ENCODE measurements around the gene NTSR2.

NTSR2 gene

DNA sequence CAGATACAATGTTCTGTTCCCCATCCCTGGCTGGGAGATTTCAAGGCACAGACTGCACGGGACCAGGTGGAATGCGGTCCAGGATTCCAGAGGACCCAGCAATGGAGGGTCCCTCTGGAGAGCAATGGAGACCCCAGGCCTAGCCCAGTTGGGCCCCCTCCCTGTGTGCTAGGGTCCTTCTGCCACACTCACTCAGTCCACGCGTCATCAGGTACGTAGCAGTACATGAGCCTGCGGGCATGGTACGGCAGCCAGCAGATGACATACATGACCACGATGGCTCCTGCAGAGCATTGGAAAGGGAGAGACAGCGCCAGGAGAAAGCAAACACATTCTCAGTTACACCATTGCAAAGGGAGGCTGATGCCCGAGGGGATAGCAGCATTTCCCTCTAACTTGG, 10.1 kb downstream of the NTSR2 start:
- Histone ChIP-seq H3K9ac (ENCODE audit: low read depth, low read length) (no peak overlapping the region), H3K27me3 (ENCODE audit: insufficient read depth, low read length) (no peaks in the 10 kb centered on the region), H3K27ac (ENCODE audit: low read length) (no peak overlapping the region), H3K36me3 (ENCODE audit: insufficient read depth, low read depth, low read length) (no peaks in the 10 kb centered on the region), H3K4me3 (ENCODE audit: low read length) (no peak overlapping the region), H3K9me3 (ENCODE audit: insufficient read depth, low read depth, low read length) (peaks cover 7% of the 10 kb centered on the region; the same call in 1 of the 2 replicates), H3K4me1 (ENCODE audit: insufficient read depth, low read length) (no peaks in the 10 kb centered on the region)

- Histone ChIP-seq H3K9me3 (ENCODE audit: insufficient read depth, low read depth, low read length) (peaks cover 7% of the 10 kb centered on the region; the same call in 1 of the 2 replicates), H3K36me3 (ENCODE audit: insufficient read depth, low read depth, low read length) (no peaks in the 10 kb centered on the region), H3K4me1 (ENCODE audit: insufficient read depth, low read length) (no peaks in the 10 kb centered on the region)
Measured at GRCh38 chr2:11659115-11659475, 10.9 kb downstream of the NTSR2 start.

GRCh38 chr2:11658208-11659114, 11.5 kb downstream of the NTSR2 start:
- Histone ChIP-seq H3K9ac (ENCODE audit: low read depth, low read length) (no peak overlapping the region), H3K27me3 (ENCODE audit: insufficient read depth, low read length) (no peaks in the 10 kb centered on the region), H3K4me1 (ENCODE audit: insufficient read depth, low read length) (no peaks in the 10 kb centered on the region), H3K27ac (ENCODE audit: low read length) (no peak overlapping the region), H3K4me3 (ENCODE audit: low read length) (no peak overlapping the region), H3K9me3 (ENCODE audit: insufficient read depth, low read depth, low read length) (peaks cover 7% of the 10 kb centered on the region; the same call in 1 of the 2 replicates), H3K36me3 (ENCODE audit: insufficient read depth, low read depth, low read length) (no peaks in the 10 kb centered on the region)

More at GRCh38 chr2:11659115-11659475, 10.9 kb downstream of the NTSR2 start:
- H3K4me3 ChIP-seq (ENCODE audit: low read length), result no peak overlapping the region
- no peak overlapping the region for H3K27ac ChIP-seq (ENCODE audit: low read length)
- H3K27me3 ChIP-seq (ENCODE audit: insufficient read depth, low read length), result no peaks in the 10 kb centered on the region
- no peak overlapping the region for H3K9ac ChIP-seq (ENCODE audit: low read depth, low read length)

DNA sequence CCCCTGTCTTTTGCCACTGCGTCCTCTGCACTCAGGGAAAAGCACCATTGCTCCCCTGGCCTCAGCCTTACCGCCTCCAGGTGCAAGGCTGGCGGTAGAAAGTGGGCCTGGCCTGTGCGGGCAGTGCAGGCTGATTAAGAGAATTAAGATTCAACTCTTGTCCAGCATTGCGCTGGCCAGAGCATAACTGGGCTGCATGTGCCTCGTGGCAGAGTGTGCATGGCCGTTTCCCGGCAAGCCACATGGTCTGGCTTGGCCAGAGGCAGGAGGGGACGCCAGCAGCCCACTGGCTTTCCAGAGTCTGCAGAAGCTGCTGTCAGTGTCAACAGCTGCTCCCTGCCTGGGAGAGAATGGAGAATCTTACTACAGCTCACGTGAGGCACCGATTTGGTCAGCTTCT, 12.3 kb downstream of the NTSR2 start:
- Histone ChIP-seq H3K27ac (ENCODE audit: low read length) (no peak overlapping the region), H3K36me3 (ENCODE audit: insufficient read depth, low read depth, low read length) (no peaks in the 10 kb centered on the region), H3K27me3 (ENCODE audit: insufficient read depth, low read length) (no peaks in the 10 kb centered on the region), H3K9me3 (ENCODE audit: insufficient read depth, low read depth, low read length) (peaks cover under 1% of the 10 kb centered on the region; the same call in 1 of the 2 replicates), H3K4me1 (ENCODE audit: insufficient read depth, low read length) (no peaks in the 10 kb centered on the region), H3K9ac (ENCODE audit: low read depth, low read length) (no peak overlapping the region), H3K4me3 (ENCODE audit: low read length) (no peak overlapping the region)

DNA sequence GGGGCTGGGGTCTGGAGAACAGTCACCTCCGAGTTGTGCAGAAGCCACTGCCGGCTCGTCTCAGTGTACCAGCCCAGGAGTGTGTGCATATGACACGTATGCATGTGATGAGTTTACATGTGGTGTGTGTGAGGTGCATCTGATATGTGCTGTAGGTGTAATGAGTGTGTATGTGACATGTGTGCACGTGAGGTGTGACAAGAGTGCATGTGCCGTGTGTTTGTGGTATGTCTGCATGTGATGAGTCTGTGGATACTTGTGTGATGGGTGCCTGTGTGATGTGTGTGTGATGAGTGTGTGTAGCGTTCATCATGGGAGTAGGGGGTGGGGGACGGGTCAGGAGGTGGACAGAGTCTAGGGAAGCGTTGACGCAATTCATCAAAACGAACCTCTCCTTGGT, 12.8 kb downstream of the NTSR2 start:
- Histone ChIP-seq H3K9me3 (ENCODE audit: insufficient read depth, low read depth, low read length) (no peaks in the 10 kb centered on the region), H3K27ac (ENCODE audit: low read length) (no peak overlapping the region), H3K9ac (ENCODE audit: low read depth, low read length) (no peak overlapping the region), H3K36me3 (ENCODE audit: insufficient read depth, low read depth, low read length) (no peaks in the 10 kb centered on the region), H3K4me1 (ENCODE audit: insufficient read depth, low read length) (no peaks in the 10 kb centered on the region), H3K27me3 (ENCODE audit: insufficient read depth, low read length) (no peaks in the 10 kb centered on the region), H3K4me3 (ENCODE audit: low read length) (no peak overlapping the region)

GRCh38 chr2:11656671-11657101, 13.3 kb downstream of the NTSR2 start:
- Histone ChIP-seq H3K27ac (ENCODE audit: low read length) (no peak overlapping the region), H3K4me1 (ENCODE audit: insufficient read depth, low read length) (no peaks in the 10 kb centered on the region), H3K36me3 (ENCODE audit: insufficient read depth, low read depth, low read length) (no peaks in the 10 kb centered on the region), H3K9ac (ENCODE audit: low read depth, low read length) (no peak overlapping the region), H3K9me3 (ENCODE audit: insufficient read depth, low read depth, low read length) (no peaks in the 10 kb centered on the region), H3K4me3 (ENCODE audit: low read length) (no peak overlapping the region), H3K27me3 (ENCODE audit: insufficient read depth, low read length) (no peaks in the 10 kb centered on the region)

- Histone ChIP-seq H3K4me1 (ENCODE audit: insufficient read depth, low read length) (no peaks in the 10 kb centered on the region), H3K9ac (ENCODE audit: low read depth, low read length) (no peak overlapping the region), H3K27ac (ENCODE audit: low read length) (no peak overlapping the region), H3K36me3 (ENCODE audit: insufficient read depth, low read depth, low read length) (no peaks in the 10 kb centered on the region), H3K4me3 (ENCODE audit: low read length) (no peak overlapping the region), H3K9me3 (ENCODE audit: insufficient read depth, low read depth, low read length) (no peaks in the 10 kb centered on the region), H3K27me3 (ENCODE audit: insufficient read depth, low read length) (no peaks in the 10 kb centered on the region)
Measured at GRCh38 chr2:11656252-11656651, 13.7 kb downstream of the NTSR2 start.

GRCh38 chr2:11655495-11655894, 14.5 kb downstream of the NTSR2 start:
- H3K9me3 ChIP-seq (ENCODE audit: insufficient read depth, low read depth, low read length), result no peaks in the 10 kb centered on the region
- no peaks in the 10 kb centered on the region for H3K4me1 ChIP-seq (ENCODE audit: insufficient read depth, low read length)
- H3K27me3 ChIP-seq (ENCODE audit: insufficient read depth, low read length), result no peaks in the 10 kb centered on the region
- no peak overlapping the region for H3K9ac ChIP-seq (ENCODE audit: low read depth, low read length)
- H3K36me3 ChIP-seq (ENCODE audit: insufficient read depth, low read depth, low read length), result no peaks in the 10 kb centered on the region
- H3K27ac ChIP-seq (ENCODE audit: low read length), result no peak overlapping the region
- H3K4me3 ChIP-seq (ENCODE audit: low read length), result no peak overlapping the region

DNA sequence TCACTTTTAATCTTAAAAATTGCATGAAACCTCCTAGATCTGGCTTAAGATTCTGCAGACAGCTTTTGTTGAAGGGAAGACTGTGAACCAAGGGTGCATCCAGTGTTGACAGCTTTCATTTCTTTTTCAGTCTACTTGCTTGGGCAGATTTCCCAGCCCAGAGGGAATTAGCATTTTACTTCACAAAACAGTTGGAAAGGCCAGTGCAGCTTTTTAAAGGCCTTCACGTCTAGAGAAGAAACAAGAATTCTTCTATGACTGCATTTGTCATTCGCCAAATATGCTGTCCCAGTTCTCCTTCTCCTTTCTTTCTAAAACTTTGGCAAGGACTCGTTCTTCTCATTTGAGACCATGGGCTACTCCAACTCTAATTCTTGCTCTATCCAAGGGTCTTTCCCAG, 17.4 kb downstream of the NTSR2 start:
- Histone ChIP-seq H3K9ac (ENCODE audit: low read depth, low read length) (no peak overlapping the region), H3K27ac (ENCODE audit: low read length) (no peak overlapping the region), H3K4me3 (ENCODE audit: low read length) (no peak overlapping the region), H3K27me3 (ENCODE audit: insufficient read depth, low read length) (no peaks in the 10 kb centered on the region), H3K4me1 (ENCODE audit: insufficient read depth, low read length) (no peaks in the 10 kb centered on the region), H3K9me3 (ENCODE audit: insufficient read depth, low read depth, low read length) (no peaks in the 10 kb centered on the region), H3K36me3 (ENCODE audit: insufficient read depth, low read depth, low read length) (no peaks in the 10 kb centered on the region)

- H3K36me3 ChIP-seq (ENCODE audit: insufficient read depth, low read depth, low read length), result no peaks in the 10 kb centered on the region
- H3K9me3 ChIP-seq (ENCODE audit: insufficient read depth, low read depth, low read length), result no peaks in the 10 kb centered on the region
- H3K4me3 ChIP-seq (ENCODE audit: low read length), result no peak overlapping the region
- no peak overlapping the region for H3K27ac ChIP-seq (ENCODE audit: low read length)
- H3K27me3 ChIP-seq (ENCODE audit: insufficient read depth, low read length), result no peaks in the 10 kb centered on the region
- H3K4me1 ChIP-seq (ENCODE audit: insufficient read depth, low read length), result no peaks in the 10 kb centered on the region
- H3K9ac ChIP-seq (ENCODE audit: low read depth, low read length), result no peak overlapping the region
Measured at GRCh38 chr2:11651856-11652548, 18.0 kb downstream of the NTSR2 start.

- Histone ChIP-seq H3K27me3 (ENCODE audit: insufficient read depth, low read length) (no peaks in the 10 kb centered on the region), H3K9me3 (ENCODE audit: insufficient read depth, low read depth, low read length) (no peaks in the 10 kb centered on the region), H3K27ac (ENCODE audit: low read length) (no peak overlapping the region), H3K4me3 (ENCODE audit: low read length) (no peak overlapping the region), H3K9ac (ENCODE audit: low read depth, low read length) (no peak overlapping the region), H3K4me1 (ENCODE audit: insufficient read depth, low read length) (no peaks in the 10 kb centered on the region), H3K36me3 (ENCODE audit: insufficient read depth, low read depth, low read length) (peaks cover under 1% of the 10 kb centered on the region; the same call in 1 of the 2 replicates)
Measured at GRCh38 chr2:11649093-11649492, 20.9 kb downstream of the NTSR2 start.

Measured in iPS-20b (cell line).